Measurements from ENCODE around the gene DTHD1.

DTHD1 gene

DNA sequence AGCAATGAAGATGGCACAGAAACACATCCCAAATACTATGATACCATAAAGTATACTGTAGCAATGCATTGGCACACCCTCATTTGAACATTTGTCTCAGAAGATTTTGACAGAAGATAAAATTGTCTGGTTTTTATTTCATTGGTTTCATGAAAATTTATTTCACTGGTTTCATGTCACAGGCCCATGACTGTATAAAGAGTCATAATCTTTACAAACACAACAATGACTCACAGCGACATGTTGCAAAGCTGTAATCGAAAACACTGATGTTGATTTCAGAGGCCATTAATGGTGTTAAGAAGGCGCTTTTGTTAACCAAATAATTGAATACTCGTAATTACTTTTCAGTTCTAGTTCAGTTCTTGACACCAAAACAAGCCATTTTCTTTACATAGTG, 8.1 kb upstream of the DTHD1 start:
- no peak for DNase-seq

DNA sequence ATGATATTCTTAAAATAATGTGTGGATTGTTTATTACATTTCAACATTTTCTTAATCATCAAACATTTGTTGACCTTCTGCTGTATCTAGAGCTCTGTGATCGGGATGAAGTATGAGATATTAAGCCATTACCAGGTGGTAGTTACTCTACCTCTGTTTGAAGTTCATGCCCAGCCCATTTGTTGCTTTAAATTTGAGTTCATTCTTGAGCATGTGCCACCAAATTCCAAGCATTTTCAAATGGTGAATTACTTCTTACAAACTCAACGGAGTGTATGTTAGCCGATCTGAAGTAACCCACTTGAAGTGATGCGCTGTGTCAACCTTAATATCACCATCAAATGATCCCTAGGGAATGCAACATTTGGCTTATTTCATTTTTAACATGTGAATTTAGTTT, 7.3 kb upstream of the DTHD1 start:
- no peak for DNase-seq

DNA sequence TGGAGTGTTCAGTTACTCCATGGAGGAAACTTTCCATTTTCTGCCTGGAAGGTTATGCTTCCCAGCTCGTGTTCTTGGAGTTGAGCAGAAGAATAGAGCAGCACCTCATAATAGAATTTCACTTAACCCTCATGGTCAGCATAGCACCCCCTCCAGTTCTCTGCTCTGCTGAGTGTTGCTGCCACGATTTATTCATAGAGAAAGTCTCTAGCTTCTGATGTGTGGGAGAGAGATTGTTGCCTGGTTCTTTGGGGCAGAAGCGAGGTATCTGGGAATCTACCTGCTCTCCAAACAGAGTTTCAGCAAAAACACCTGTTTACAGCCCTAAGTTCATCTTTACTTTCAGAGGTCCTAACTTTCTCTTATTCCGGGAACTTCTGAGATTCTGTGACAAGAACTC, 3.9 kb upstream of the DTHD1 start:
- no peak for DNase-seq

DNA sequence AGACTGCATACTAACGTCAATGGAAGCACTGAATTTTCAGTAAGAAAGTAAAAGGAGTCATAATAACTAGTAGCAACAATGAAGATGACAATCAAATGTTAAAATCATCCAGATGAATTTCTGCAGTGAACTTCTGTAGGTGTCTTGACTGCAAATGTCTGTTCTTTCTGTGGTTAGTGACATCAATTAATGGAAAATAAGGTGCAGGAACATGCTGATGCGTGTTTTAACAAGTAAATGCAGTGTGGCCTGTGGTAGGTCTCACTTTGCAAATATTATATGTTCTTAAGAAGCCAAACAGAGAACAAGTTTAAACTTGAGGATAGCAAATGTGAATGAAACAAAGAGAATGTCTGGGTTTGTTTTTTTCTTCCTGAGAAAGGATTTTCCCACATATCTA, 2.6 kb upstream of the DTHD1 start:
- no peak for DNase-seq

DNA sequence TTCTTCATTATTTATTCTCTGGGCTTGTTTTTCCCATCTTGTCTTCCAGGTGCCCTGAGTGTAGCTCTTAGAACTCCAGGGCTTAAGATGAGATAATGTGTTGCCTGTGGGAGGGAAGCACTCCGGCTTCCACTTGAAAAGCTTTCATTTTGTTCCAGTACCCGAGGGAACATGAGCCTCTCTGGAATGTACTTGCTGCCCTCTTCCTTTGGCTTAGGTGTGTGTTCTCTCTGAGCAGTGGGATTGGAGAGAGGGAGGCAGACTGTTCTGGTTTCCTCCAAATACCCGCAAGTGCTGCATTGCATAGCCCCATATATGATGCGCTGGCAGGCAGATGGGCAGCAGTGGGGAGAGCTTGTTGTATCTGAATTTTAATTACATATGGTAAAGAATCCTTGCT, 861 bp upstream of the DTHD1 start:
- peak; percentile 70 to 78 for DNase-seq

DNA sequence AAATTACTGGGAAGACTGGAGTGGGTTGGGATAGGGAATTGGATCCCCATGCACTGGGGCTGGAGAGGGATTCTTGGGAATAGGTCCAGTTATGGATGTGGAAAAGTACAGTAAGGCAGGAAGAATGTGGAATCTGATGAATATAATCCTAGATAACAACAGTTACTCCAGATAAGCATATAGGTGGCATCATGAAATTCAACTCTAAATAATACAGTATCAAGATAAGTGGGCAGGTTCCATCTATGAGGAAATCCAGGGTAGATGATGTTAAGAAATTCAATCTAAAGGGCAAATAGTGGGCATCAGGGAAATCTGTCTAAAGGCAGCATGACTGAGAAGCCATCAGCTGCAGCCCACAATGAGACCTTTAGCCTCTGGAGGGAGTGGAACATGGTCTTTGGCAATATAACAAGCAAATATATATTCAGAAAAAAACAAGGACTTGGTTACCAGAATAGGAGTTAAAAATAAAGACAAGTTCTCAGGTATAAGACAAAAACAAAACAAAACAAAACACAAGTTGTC, 1.2 kb downstream of the DTHD1 start:
- DNase-seq, result no peak

DNA sequence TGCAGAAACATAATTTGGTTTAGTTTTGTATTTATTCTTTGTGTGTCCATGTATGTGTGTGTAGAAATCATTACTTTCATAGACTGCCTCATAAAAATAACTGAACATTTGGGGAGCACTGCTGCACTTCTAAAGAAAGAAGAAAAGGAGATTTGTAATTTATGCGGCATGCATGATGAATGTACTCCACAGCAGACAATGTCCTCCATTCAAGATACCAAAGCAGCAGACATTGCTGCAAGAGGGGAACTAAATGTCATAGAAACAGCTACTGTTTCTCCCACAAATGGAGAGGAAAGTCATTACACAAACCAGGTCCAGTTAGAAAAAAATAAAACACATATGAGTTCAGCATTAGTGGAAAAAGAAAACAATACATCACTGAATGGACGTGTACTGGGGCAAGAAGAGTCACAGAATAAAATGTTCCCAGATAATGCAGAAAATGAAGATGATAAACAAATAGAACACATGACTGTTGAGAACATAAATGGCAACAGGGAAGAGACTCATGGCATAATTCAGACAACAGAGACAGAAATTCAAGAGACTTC, 2.6 kb downstream of the DTHD1 start:
- DNase-seq, result no peak

DNA sequence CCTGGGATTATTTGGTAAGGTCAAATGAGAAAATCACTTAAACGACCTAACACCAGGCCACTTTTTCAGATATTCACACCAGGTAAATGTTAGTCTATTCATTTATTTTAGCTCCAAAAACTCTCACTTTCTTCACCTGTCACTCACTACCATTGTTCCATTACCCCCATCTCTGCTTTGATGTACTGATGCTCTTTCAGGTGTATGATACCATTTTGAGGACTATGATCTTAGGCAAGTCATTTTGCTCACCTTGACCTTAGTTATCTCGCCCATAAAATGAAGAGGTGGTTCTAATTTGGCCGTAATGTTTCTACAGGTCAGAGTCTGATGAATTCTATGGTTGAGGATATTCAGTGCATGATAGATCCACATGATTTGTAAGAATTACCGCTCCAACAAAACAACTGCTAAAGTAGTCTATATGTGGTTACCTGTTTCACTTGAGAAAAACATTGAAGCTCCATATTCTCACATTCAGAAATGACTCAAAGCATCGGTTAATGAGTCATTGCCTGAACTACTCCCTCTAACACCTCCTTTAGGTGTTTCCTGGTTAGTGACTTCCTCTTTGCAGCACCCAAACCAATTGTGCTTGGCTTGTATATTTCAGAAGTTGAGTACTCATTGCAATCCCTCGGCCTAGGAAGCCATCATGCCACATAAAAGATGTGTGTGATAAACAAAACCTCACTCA, 4.5 kb downstream of the DTHD1 start:
- DNase-seq, result no peak

DNA sequence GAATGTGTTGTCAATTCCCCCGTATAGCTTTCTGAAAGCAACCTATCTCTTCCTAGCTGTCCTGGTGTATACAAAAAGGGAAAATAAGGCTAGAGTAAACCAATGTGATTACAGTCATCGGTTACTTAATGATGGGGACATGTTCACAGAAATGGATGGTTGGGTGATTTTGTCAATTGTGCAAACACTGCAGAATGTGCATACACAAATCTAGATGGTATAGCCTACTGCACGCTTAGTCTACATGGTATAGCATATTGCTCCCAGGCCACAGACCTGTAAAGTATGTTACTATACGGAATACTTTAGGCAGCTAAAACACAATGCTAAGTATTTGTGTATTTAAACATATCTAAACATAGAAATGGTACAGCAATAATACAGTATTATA, 5.1 kb downstream of the DTHD1 start:
- DNase-seq, result no peak

DNA sequence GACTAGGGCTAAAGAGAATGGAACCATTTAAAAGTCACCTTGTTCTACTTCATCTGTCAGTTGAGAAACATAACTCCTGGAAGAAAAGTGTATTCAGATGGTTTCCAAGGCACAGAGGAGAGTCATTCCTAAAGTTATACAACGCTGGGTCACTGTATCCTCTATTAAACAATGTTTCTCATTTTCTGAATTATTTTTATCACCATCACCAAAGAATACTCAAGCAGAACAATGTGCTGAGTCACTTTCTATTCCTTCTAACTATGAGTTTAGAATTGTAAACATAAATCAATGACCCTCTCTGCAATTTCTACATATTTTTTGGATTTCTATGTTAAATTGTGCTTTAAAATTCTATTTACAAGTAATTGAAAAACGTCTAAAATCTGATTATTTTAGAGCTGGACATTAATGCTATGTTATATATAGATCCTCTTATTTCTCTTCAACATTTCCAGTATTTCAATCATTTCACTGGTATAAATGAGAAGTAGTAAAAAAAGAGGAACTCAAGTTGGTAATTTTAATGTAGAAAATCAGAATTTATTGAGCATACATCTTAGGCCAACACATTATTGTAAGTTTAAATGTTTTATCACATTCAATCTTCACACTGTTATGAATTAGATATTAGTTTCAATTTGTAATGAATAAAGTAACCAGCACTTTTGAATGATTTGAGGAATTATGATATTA, 7.5 kb downstream of the DTHD1 start:
- no peak for DNase-seq

DNA sequence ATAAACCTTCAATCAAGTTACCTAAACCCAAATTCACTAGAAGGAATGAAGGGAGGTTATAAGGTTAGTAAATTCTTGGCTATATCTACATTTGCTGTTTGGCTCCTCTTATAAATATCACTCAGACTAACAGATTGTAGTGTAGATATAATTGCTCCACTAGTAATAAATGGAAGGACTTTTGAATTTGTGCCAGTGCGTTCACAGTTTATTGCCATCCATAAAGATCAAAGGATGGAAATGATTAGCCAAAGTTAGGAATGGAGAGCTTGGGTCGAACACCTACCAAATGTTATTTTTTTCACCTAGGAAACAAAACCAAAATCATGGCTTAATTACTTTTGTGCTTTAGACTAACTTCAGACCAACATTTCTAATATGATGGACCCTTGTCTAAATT, 9.2 kb downstream of the DTHD1 start:
- DNase-seq, result no peak

DNA sequence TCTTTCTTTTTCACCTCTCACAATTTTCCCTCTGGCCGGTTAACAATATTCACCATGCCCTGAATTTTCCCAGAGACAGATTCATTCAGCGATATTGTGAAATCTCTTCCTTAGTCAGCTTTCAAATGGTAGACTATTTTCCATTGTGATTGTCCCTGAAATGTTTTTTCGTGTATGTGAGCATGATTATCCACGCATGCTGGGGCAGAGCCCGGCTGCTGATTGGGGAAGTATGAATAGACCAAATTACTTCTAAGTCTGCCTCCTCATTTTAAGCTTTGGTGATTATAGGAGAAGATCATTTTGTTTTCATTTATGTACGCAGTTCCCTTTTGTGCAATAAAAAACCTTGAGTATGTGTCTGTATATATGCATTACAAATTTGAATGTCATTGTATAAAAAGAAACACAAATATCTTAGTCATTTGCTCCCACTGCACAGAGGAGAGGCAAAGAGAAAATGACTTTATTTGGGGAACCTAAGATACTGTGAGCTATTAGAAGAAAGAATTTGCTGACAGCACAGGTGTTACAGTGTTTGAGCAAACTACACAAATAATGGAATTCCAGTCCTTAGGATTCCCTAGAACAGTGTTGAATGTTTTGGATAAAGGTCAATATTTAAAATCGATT, 11.3 kb downstream of the DTHD1 start:
- no peak for DNase-seq

DNA sequence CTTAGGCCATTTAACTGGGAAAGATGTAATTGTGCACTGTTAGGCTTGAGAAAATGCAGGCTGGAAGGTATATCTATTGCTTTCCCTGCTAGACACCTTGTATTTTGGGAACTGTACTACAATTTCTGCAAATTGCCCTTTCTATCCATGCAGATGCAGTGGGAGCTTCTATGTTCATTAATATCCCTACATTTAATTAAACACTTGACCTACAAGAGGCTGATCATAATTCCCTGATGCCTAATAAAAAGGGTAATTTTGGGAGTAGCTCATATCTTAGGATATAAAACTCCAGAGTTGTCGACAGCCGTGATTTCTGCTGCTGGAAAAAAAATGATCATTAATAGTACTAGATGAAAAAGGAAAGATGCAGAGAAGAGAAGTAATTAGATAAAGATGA, 19.7 kb downstream of the DTHD1 start:
- DNase-seq, result no peak

DNA sequence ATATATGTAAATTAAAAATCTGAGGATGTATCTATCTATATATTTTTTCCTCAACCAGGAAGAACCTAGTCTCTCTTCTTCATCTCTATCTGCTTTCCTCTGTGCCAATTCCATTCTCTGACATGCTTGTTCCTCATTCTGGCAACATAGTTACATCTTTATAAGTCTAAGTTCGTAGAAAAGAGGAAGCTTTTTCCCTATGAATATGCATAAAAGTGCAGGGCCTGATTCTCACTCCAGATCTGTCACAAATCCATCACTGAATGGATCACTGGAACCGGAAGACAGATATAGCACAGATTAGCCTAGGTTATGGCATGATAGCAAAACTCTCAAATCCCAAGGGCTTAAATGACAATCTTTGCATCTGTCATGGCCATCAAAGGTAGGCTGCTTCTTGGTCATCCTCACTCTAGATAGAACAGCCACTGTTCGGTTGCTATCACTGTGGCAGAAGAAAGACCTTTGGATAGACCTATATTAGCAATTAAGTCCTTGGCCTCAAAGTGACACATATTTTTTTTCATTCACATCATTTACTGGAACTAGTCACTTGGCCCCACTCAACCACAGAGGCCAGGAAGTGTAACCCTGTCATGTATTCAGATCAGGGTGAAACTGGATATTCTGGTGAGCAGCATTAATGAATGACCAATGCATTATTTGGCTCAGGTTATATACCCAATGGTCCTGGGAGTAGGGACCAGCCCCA, 22.2 kb downstream of the DTHD1 start:
- no peak for DNase-seq

DNA sequence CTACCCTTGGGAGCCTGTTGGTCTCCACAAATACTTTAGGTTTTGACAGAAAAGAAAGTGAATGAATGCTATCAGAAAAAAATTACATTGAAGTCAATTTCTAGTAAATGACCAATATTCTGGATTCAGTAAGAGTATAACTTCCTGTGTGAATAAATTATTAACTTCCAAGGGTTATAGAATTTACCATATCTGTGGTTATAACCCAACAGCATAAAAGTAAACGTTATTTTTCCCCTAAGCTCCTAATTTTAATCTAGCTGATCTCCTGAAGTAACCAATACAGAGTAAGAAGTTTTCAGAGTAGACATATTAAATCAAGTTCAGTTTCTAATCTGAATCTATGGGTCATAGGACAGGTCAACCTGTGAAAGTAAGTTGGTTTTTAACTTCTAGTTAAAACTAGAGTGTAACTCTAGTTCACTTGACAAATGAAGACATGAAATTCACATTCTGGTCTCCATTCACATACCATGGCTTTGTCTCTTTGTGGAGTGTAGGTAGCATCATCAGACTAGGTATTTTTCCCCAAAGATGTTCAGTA, 22.8 kb downstream of the DTHD1 start:
- no peak for DNase-seq

DNA sequence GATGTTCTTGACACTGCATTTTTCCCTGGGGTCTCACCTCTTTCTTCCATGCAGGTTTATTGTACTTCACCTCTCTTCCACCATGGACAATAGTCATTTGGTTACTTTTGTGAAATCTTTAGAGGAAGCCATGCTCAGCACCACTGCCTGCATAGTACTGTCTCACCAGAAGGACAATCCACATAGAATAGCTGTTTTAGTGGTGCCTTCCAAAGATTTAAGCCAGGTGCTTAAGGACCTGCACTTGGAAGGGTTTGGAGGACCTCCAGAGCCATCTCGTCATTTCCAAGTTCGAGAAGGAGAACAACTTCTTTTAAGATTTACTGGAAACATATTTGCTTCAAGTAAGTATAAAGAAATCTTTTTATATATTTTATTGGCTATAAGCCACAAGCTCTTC, 26.7 kb downstream of the DTHD1 start:
- no peak for DNase-seq

DNA sequence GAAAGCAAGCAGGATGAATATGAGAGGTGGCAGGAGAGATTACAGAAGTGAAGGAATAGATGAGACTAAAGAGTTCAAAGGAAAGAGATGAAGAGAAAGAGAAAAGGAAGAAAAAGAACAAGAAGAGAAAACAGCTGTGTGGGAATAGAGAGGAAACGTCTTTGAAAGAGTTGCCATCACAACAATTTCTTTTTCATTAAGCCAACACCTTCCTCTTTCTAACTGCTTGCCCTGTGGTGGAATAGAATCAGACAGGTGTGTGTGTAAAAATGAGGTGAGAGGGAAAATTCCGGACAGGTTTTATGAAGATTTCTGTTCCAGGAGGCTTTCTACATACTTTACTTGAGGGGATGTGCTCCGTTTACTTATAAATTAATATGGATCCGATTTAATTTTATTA, 28.8 kb downstream of the DTHD1 start:
- DNase-seq, result no peak

DNA sequence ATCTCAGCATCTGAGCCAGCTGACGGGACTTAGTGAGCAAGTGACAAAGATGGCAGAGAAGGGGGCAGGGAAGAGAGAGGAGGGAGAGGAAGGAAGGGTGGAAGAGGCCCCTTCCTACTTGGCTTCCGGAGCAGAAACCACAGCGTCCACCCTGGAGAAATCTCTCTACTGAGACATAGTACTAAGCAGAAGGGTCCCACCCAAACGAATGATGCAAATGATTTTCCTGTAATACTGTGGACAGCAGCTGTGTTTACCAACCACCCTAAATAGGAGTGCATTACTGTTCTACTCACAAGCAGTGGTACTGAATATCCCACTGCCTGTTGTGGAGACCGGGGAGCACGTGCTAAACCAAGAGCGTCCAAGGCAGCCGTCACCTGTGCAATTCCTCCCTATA, 29.4 kb downstream of the DTHD1 start:
- DNase-seq, result no peak

DNA sequence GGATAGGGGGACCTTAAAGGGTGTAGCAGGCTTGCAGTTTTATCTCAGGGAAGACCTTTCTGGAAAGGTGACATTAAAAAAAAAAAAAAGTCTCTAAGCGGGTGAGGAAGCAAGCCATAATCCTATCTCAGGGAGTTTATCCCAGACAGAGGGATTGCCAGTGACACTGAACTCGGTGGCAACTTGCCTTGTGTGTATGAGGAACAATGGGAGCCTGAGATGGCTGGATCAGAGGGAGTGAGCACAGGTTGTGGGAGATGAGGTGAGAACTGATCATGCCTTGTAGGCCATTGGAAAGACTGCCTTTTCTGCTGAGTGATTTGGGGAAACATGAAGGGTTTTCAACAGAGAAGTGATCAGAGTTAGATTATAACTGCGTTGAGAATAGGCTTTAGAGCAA, 31.1 kb downstream of the DTHD1 start:
- DNase-seq, result no peak

DNA sequence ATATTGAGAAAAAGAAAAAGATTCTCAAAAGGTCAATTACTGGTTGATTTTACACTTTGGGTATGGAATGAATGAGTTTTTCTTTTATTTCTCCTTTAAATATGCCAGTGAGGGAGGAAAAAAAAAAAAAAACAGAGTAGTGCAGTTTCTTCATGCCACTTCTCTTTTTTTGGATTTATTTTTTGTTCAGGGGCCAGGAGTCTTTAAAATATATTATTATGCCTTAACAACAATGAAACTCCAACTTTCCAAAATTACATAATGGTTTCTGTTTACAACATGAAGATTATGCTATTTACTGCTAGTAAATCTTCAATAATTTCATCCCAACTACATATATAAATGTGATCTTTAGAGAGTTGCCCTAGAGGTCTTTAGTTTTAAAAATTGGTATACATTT, 31.9 kb downstream of the DTHD1 start:
- no peak for DNase-seq

DNA sequence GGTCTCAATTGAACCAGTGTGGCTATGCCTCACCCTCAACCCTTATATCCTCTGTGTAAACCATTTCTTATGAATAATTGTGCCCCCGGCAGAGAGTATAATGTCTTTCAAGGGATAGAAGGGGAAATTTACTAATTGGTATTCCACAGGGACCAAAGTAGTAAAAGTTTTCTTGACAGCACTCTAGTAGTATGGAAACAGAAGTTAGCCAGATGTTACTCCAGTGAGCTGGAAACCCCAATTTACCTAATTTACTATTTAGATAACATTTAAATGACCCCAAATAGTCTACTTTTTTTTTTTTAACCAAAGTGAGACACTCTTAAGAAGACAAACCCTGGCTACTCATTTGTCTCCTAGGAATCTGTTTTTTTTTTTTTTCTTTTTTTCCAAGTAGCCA, 32.3 kb downstream of the DTHD1 start:
- no peak for DNase-seq

DNA sequence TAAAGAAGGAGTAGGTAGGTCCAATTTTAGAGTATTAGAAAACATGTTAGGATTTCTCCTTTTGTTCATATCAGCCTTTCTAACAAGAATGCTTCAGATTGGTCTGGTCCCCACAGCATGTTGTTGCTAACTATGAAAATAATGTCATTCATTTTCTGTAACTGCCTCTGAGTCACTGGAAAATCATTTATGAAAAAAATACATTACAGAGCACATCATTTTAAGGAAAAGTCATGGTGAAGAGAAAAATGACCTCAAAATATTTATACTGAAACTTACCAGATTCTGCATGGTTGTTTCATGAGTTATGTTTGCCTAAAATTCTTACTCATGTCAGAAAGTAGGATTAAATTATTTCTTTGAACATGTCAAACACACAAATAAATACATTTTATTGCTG, 35.2 kb downstream of the DTHD1 start:
- no peak for DNase-seq

DNA sequence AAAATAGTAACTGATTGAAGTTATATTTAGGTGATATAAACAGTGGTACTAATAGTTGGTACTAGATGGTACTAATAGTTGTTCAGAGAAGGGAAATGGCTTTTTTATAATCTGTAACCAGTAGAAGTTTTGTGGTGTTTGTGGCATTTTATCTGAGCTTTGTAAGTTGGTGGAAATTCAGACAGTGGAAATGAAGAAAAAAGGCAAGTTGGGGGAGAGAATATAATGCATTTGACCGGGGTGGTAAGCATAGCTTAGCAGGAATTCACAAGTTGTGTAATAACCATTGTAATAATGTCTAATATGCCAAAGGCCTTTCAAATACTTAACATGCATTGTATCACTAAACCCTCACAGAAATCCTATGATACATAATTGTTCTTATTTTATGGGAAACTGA, 36.3 kb downstream of the DTHD1 start:
- no peak for DNase-seq
